A549 (cell line): ENCODE data around the gene C19orf81. TPM values are rescaled to one million over a fixed set of nuclear protein-coding genes. Genes with fewer than 3 reads are reported as not detected.

ENCODE experiments used
- ATAC-seq, 2 experiments: fragments of 200-7000 bp in 1 of 2; fragments of >200 bp in 1 of 2; cut with Nextera tagmentation in 1 of 2; cut with Tn5 transposase in 1 of 2; 3 replicates each; pipeline versions ENCODE4 v1.8.0 to v1.9.1; 2018 to 2020; ENCODE audit warnings: mild to moderate bottlenecking in 1 of 2, moderate library complexity in 1 of 2
- CTCF ChIA-PET: fragments of 300-600 bp; sonication (Branson Sonifier 250); formaldehyde crosslinking; extraction: SDS; loops from one replicate; lab custom pipeline; 2021; ENCODE audit warnings: antibody characterized with exemption, inconsistent platforms; lab: Yijun Ruan, JAX
- POLR2A ChIA-PET: fragments of 350-600 bp; formaldehyde crosslinking; extraction: SDS; loops from one replicate; lab custom pipeline; 2021; ENCODE audit warnings: antibody characterized with exemption, inconsistent platforms; lab: Yijun Ruan, JAX
- DNase-seq, 2 experiments: peaks; one replicate each; pipeline versions ENCODE4 v3.0.0 to v3.0.0-alpha.2; 2011 to 2016; ENCODE audit warnings: low read depth in 1 of 2, low spot score in 1 of 2
- FAIRE-seq: peaks from 2 replicates; lab custom pipeline; 2011; peaks lifted over from hg19 to GRCh38; lab: Jason Lieb, UNC
- H3K27ac ChIP-seq, 2 experiments: fragments of >200 bp; sonication (Bioruptor Twin); formaldehyde crosslinking; 3 replicates each; pipeline ENCODE4 v1.5.1; 2016 to 2017
- H3K4me1 ChIP-seq: fragments of >200 bp; sonication (Bioruptor Twin); formaldehyde crosslinking; 3 replicates; pipeline ENCODE4 v1.6.1; 2016
- H3K4me2 ChIP-seq: fragments of >200 bp; sonication (Bioruptor Twin); formaldehyde crosslinking; 3 replicates; pipeline ENCODE4 v1.6.1; 2016
- H3K4me3 ChIP-seq: fragments of >200 bp; sonication (Bioruptor Twin); formaldehyde crosslinking; 3 replicates; pipeline ENCODE4 v1.5.1; 2016
- H3K9me3 ChIP-seq: fragments of >200 bp; sonication (Bioruptor Twin); formaldehyde crosslinking; 3 replicates; pipeline ENCODE4 v1.6.1; 2016
- BHLHE40 ChIP-seq: IDR thresholded peaks from 2 replicates; pipeline ENCODE4 v1.6.1; 2012; ENCODE audit warnings: low read depth, low read length, inconsistent platforms
- CBX8 ChIP-seq: fragments of 200-600 bp; sonication (generic); IDR thresholded peaks from 2 replicates; pipeline ENCODE4 v1.6.1; 2016
- ESRRA ChIP-seq: fragments of 150-350 bp; IDR thresholded peaks from 2 replicates; pipeline ENCODE4 v1.6.1; 2014; ENCODE audit warnings: mild to moderate bottlenecking, low read length, borderline replicate concordance
- HDAC2 ChIP-seq: fragments of 200-600 bp; sonication (generic); IDR thresholded peaks from 2 replicates; pipeline ENCODE4 v1.6.1; 2016
- HEYL ChIP-seq: fragments of 250-450 bp; sonication (Bioruptor Pico); IDR thresholded peaks from 2 replicates; pipeline ENCODE4 v1.8.0; 2021; ENCODE audit warnings: mild to moderate bottlenecking, moderate library complexity
- HOXB5 ChIP-seq: fragments of 250-450 bp; sonication (Bioruptor Pico); IDR thresholded peaks from 2 replicates; pipeline ENCODE4 v1.5.0; 2020; ENCODE audit warnings: mild to moderate bottlenecking, moderate library complexity
- JUNB ChIP-seq: fragments of >200 bp; sonication (Bioruptor Twin); formaldehyde crosslinking; IDR thresholded peaks from 2 replicates; pipeline ENCODE4 v1.6.1; 2016
- KDM1A ChIP-seq: fragments of 200-600 bp; sonication (generic); IDR thresholded peaks from 2 replicates; pipeline ENCODE4 v1.6.1; 2016; ENCODE audit warnings: low read depth, mild to moderate bottlenecking
- MAFK ChIP-seq: fragments of 450-650 bp; IDR thresholded peaks from 2 replicates; pipeline ENCODE4 v1.6.1; 2014; ENCODE audit not compliant: partially characterized antibody
- NFE2L2 ChIP-seq: fragments of 150-350 bp; conservative IDR thresholded peaks from 2 replicates; pipeline ENCODE4 v1.6.1; 2014; ENCODE audit warnings: low read length
- NR3C1 ChIP-seq: fragments of >200 bp; sonication (Bioruptor Twin); formaldehyde crosslinking; IDR thresholded peaks from 3 replicates; pipeline ENCODE4 v1.6.1; 2017
- POLR2A ChIP-seq: IDR thresholded peaks from 2 replicates; pipeline ENCODE4 v1.6.1; 2012; ENCODE audit warnings: mild to moderate bottlenecking, low read length
- POLR2AphosphoS2 ChIP-seq: conservative IDR thresholded peaks from 2 replicates; pipeline ENCODE4 v1.6.1; 2012; ENCODE audit warnings: low read length, improper control_type of control experiment, inconsistent platforms
- RAD21 ChIP-seq, 2 experiments: fragments of >200 bp in 1 of 2; sonication (Bioruptor Twin) in 1 of 2; formaldehyde crosslinking in 1 of 2; IDR thresholded peaks in 1 of 2; conservative IDR thresholded peaks in 1 of 2; 2 replicates in 1 of 2; 3 replicates in 1 of 2; pipeline ENCODE4 v1.6.1; 2012 to 2018; ENCODE audit warnings: inconsistent platforms in 1 of 2
- RCOR1 ChIP-seq: fragments of 150-350 bp; IDR thresholded peaks from 2 replicates; pipeline ENCODE4 v1.6.1; 2014; ENCODE audit warnings: antibody characterized with exemption, low read length, low read depth
- RFX5 ChIP-seq: fragments of 450-650 bp; IDR thresholded peaks from 2 replicates; pipeline ENCODE4 v1.7.1; 2014; ENCODE audit warnings: antibody characterized with exemption, mild to moderate bottlenecking, moderate library complexity
- SREBF2 ChIP-seq: fragments of 450-650 bp; IDR thresholded peaks from 2 replicates; pipeline ENCODE4 v1.6.1; 2014; ENCODE audit warnings: mild to moderate bottlenecking, moderate library complexity
- ZFP36 ChIP-seq: fragments of 450-650 bp; IDR thresholded peaks from 2 replicates; pipeline ENCODE4 v1.6.1; 2014; ENCODE audit warnings: borderline replicate concordance; ENCODE audit not compliant: partially characterized antibody
- WGBS: methylation state at CpG from one replicate; pipeline ENCODE4 v1.1.6; 2017; ENCODE audit errors: missing lambda C conversion rate; 5-methylcytosine and 5-hydroxymethylcytosine counted together
- polyA plus RNA-seq, 4 experiments: library from polyadenylated mRNA; depleted of rRNA in 3 of 4; stranded (reverse); fragments of >200 nt; fragmentation: RNase III in 1 of 4; extraction: RNeasy Plus Mini Kit Qiagen cat#74134 plus additional on column Dnase treatment in 1 of 4; gene quantifications; 2 replicates in 3 of 4; 3 replicates in 1 of 4; pipeline ENCODE4 v1.2.3, GENCODE V29; 2011 to 2017
- TF ChIP-seq, protein P1 (sequence below): fragments of 150-350 bp; IDR thresholded peaks from 2 replicates; pipeline ENCODE4 v1.6.1; 2014; ENCODE audit warnings: low read depth, mild to moderate bottlenecking, low read length
- TF ChIP-seq, protein P2 (sequence below): fragments of >200 bp; sonication (Bioruptor Twin); formaldehyde crosslinking; IDR thresholded peaks from 2 replicates; pipeline ENCODE4 v1.6.1; 2016
- TF ChIP-seq, protein P3 (sequence below): IDR thresholded peaks from 2 replicates; pipeline ENCODE4 v1.6.1; 2012
- TF ChIP-seq, protein P4 (sequence below): fragments of >200 bp; sonication (Bioruptor Twin); formaldehyde crosslinking; IDR thresholded peaks from 3 replicates; pipeline ENCODE4 v1.6.1; 2016
- TF ChIP-seq, protein P5 (sequence below): IDR thresholded peaks from 2 replicates; pipeline ENCODE4 v1.6.1; 2012
- TF ChIP-seq, protein P6 (sequence below): fragments of 250-450 bp; sonication (Bioruptor Pico); IDR thresholded peaks from 2 replicates; pipeline ENCODE4 v1.5.0; 2020; ENCODE audit warnings: low read depth, mild to moderate bottlenecking, moderate library complexity
- TF ChIP-seq, protein P7 (sequence below): fragments of 200-600 bp; sonication (generic); IDR thresholded peaks from 2 replicates; pipeline ENCODE4 v1.6.1; 2016; ENCODE audit warnings: antibody characterized with exemption, mild to moderate bottlenecking, moderate library complexity

The C19orf81 gene
- polyA plus RNA-seq, 2 of the 4 experiments (the other 2 are of a cell fraction), result 2.1 to 9.5 TPM

DNA sequence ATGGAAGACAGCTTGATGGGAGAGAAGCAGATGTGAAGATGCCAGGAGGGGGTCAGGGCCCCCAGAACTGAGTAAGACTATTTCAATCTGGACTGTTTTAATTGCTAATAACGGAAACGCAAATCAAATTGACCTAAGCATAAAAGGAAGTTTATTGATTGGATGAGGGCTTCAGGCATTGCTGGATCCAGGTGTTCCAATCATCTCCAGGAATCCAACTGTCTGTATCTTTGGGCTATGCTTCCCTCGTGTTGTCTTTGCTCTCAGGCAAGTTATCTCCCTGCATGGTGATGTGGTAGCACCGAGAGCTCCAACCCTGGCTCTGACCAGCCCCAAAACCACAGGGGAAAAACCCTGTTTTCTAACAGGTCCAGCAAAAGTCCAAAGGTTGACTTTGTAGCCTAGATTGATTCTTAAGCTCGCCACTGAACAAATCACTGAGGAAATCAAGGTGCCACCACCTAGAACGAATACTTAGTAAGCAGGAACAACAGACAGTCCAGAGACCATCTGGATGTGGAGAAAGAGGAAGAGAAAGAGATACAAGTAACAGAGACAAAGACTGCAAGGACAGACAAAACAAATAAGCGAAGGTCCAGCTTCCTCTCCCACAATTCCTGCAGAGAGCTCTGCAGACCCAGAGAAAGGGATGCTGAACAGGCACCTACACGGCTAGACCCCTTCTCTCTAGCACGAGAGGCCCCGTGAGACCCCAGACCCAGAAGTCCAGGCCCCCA lies 1.2 kb upstream of the C19orf81 start:
- WGBS, result 33% methylated on average over 10 of the region's 10 CpGs
- CTCF ChIA-PET, result interaction anchor here (0.6 to 3.5 kb wide), 6 partner anchors 9 to 110 kb away, joined by 3 to 12 read pairs (median 3); no protein-coding TSS in a partner anchor
- Histone ChIP-seq H3K4me3 (no peak overlapping the region), H3K4me2 (0 out of 3 replicates have a peak overlapping the region, but pooled peaks have one; percentile 31), H3K9me3 (no peaks in the 10 kb centered on the region), H3K27ac (peak overlapping the region in 1 of 2 experiments; percentile 25; a peak in 1 of 6 replicates), H3K4me1 (peaks cover 20% of the 10 kb centered on the region)
- DNase-seq, result no peak
- TF ChIP-seq, protein P1, sequence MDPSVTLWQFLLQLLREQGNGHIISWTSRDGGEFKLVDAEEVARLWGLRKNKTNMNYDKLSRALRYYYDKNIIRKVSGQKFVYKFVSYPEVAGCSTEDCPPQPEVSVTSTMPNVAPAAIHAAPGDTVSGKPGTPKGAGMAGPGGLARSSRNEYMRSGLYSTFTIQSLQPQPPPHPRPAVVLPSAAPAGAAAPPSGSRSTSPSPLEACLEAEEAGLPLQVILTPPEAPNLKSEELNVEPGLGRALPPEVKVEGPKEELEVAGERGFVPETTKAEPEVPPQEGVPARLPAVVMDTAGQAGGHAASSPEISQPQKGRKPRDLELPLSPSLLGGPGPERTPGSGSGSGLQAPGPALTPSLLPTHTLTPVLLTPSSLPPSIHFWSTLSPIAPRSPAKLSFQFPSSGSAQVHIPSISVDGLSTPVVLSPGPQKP, result no peak
- TF ChIP-seq, protein P2, sequence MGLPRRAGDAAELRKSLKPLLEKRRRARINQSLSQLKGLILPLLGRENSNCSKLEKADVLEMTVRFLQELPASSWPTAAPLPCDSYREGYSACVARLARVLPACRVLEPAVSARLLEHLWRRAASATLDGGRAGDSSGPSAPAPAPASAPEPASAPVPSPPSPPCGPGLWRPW, result no peak
- TF ChIP-seq, protein P3, sequence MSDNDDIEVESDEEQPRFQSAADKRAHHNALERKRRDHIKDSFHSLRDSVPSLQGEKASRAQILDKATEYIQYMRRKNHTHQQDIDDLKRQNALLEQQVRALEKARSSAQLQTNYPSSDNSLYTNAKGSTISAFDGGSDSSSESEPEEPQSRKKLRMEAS, result no peak
- TF ChIP-seq, protein P4, sequence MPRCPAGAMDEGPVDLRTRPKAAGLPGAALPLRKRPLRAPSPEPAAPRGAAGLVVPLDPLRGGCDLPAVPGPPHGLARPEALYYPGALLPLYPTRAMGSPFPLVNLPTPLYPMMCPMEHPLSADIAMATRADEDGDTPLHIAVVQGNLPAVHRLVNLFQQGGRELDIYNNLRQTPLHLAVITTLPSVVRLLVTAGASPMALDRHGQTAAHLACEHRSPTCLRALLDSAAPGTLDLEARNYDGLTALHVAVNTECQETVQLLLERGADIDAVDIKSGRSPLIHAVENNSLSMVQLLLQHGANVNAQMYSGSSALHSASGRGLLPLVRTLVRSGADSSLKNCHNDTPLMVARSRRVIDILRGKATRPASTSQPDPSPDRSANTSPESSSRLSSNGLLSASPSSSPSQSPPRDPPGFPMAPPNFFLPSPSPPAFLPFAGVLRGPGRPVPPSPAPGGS, result no peak
- TF ChIP-seq POLR2AphosphoS2, result no peak
- TF ChIP-seq JUNB, result no peak
- TF ChIP-seq, protein P5, sequence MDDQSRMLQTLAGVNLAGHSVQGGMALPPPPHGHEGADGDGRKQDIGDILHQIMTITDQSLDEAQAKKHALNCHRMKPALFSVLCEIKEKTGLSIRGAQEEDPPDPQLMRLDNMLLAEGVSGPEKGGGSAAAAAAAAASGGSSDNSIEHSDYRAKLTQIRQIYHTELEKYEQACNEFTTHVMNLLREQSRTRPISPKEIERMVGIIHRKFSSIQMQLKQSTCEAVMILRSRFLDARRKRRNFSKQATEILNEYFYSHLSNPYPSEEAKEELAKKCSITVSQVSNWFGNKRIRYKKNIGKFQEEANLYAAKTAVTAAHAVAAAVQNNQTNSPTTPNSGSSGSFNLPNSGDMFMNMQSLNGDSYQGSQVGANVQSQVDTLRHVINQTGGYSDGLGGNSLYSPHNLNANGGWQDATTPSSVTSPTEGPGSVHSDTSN, result no peak
- TF ChIP-seq RFX5, result no peak
- no peak for TF ChIP-seq ESRRA
- TF ChIP-seq, protein P6, sequence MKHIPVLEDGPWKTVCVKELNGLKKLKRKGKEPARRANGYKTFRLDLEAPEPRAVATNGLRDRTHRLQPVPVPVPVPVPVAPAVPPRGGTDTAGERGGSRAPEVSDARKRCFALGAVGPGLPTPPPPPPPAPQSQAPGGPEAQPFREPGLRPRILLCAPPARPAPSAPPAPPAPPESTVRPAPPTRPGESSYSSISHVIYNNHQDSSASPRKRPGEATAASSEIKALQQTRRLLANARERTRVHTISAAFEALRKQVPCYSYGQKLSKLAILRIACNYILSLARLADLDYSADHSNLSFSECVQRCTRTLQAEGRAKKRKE (CRISPR knock-in tag), result no peak
- no peak for TF ChIP-seq RAD21 (conservative IDR thresholded peaks at IDR 0.05 in 1 of 2, IDR thresholded peaks at IDR 0.05 in 1 of 2)
- TF ChIP-seq HOXB5, result no peak
- TF ChIP-seq, protein P7, sequence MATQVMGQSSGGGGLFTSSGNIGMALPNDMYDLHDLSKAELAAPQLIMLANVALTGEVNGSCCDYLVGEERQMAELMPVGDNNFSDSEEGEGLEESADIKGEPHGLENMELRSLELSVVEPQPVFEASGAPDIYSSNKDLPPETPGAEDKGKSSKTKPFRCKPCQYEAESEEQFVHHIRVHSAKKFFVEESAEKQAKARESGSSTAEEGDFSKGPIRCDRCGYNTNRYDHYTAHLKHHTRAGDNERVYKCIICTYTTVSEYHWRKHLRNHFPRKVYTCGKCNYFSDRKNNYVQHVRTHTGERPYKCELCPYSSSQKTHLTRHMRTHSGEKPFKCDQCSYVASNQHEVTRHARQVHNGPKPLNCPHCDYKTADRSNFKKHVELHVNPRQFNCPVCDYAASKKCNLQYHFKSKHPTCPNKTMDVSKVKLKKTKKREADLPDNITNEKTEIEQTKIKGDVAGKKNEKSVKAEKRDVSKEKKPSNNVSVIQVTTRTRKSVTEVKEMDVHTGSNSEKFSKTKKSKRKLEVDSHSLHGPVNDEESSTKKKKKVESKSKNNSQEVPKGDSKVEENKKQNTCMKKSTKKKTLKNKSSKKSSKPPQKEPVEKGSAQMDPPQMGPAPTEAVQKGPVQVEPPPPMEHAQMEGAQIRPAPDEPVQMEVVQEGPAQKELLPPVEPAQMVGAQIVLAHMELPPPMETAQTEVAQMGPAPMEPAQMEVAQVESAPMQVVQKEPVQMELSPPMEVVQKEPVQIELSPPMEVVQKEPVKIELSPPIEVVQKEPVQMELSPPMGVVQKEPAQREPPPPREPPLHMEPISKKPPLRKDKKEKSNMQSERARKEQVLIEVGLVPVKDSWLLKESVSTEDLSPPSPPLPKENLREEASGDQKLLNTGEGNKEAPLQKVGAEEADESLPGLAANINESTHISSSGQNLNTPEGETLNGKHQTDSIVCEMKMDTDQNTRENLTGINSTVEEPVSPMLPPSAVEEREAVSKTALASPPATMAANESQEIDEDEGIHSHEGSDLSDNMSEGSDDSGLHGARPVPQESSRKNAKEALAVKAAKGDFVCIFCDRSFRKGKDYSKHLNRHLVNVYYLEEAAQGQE, result no peak
- FAIRE-seq, result no peak
- no peak for ATAC-seq
- POLR2A ChIA-PET, result interaction anchor here (1.0 to 2.0 kb wide), 1 partner anchor 10 kb away, joined by 3 to 6 read pairs; no protein-coding TSS in a partner anchor

DNA sequence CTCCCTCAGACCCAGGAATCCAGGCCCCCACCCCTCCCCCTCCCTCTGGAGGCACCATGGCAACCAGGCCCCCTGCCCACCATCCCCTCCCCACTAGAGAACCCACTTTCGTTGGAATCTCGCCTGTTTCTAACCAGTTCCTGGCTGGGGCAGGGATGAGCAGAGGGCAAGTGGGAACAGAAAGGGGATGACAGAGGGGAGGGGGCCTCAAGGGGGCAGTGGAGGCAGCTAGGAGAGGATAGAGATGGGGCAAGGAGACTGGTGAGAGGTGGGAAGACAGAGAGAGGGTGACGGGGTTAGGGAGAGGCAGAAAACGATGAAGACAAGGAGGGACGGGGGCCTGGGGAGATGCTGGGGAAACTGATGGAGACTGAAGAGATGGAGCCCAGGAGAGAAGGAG lies 586 bp upstream of the C19orf81 start:
- Histone ChIP-seq H3K9me3 (no peaks in the 10 kb centered on the region), H3K4me3 (no peak overlapping the region), H3K27ac (no peak overlapping the region), H3K4me2 (no peak overlapping the region), H3K4me1 (peaks cover 20% of the 10 kb centered on the region)
- ATAC-seq (no peak), FAIRE-seq (no peak), DNase-seq (no peak)
- POLR2A ChIA-PET, result interaction anchor here (2.0 kb wide), 1 partner anchor 10 kb away, joined by 6 read pairs; no protein-coding TSS in a partner anchor
- CTCF ChIA-PET, result interaction anchor here (0.6 to 2.0 kb wide), 4 partner anchors 8 to 92 kb away, joined by 3 to 7 read pairs (median 3); no protein-coding TSS in a partner anchor
- 63% methylated on average over 5 of the region's 5 CpGs for WGBS
- TF ChIP-seq, protein P1, result no peak
- no peak for TF ChIP-seq BHLHE40
- no peak for TF ChIP-seq RCOR1
- TF ChIP-seq, protein P3, result no peak
- no peak for TF ChIP-seq HDAC2
- TF ChIP-seq KDM1A, result no peak
- TF ChIP-seq JUNB, result no peak
- TF ChIP-seq CBX8, result no peak
- no peak for TF ChIP-seq POLR2A
- TF ChIP-seq SREBF2, result no peak
- TF ChIP-seq NFE2L2, result no peak
- TF ChIP-seq ZFP36, result no peak
- no peak for TF ChIP-seq HEYL (CRISPR knock-in tag)
- no peak for TF ChIP-seq MAFK
- TF ChIP-seq NR3C1, result no peak
